B cell (primary cell): ENCODE data around the gene PDS5A. TPM values are rescaled to one million over a fixed set of nuclear protein-coding genes. Genes with fewer than 3 reads are reported as not detected.

Source experiments
- ATAC-seq: fragments of 200-7000 bp; cut with Tn5 transposase; one replicate; pipeline ENCODE4 v1.10.0; 2021; ENCODE audit warnings: low read depth, mild to moderate bottlenecking, moderate number of reproducible peaks, moderate library complexity
- CTCF ChIA-PET: fragments of 350-600 bp; sonication (Branson Sonifier 250); formaldehyde crosslinking; loops from one replicate; lab custom pipeline; 2021; ENCODE audit warnings: antibody characterized with exemption, inconsistent platforms; lab: Charles Lee
- POLR2A ChIA-PET: fragments of 350-600 bp; sonication (Branson Sonifier 250); formaldehyde crosslinking; loops from one replicate; lab custom pipeline; 2021; ENCODE audit warnings: antibody characterized with exemption; lab: Charles Lee
- DNase-seq: peaks from one replicate; pipeline ENCODE4 v3.0.0; 2013
- H2AFZ ChIP-seq: 2 replicates; pipeline ENCODE4 v1.6.1; 2012; ENCODE audit warnings: mild to moderate bottlenecking, low read depth, low read length; ENCODE audit not compliant: insufficient read depth, poor library complexity, severe bottlenecking
- H3K27ac ChIP-seq, 2 donors: 1 replicate in 1 of 2; 2 replicates in 1 of 2; pipeline ENCODE4 v1.5.1; 2012 to 2013; ENCODE audit warnings: low read length in 2 of 2, mild to moderate bottlenecking in 2 of 2, moderate library complexity in 1 of 2
- H3K27me3 ChIP-seq, 4 experiments: fragments of 200-600 bp in 1 of 4; sonication (generic) in 1 of 4; replicated peaks in 1 of 4; 1 replicate in 2 of 4; 2 replicates in 2 of 4; pipeline versions ENCODE4 v1.6.1 to v1.7.0; 2013 to 2016; ENCODE audit warnings: low read length in 3 of 4, mild to moderate bottlenecking in 2 of 4, mixed read lengths in 1 of 4, moderate library complexity in 1 of 4; ENCODE audit not compliant: insufficient read depth in 4 of 4, control insufficient read depth in 3 of 4; ENCODE audit errors: control extremely low read depth in 1 of 4
- H3K36me3 ChIP-seq, 2 experiments: replicated peaks in 1 of 2; 1 replicate in 1 of 2; 2 replicates in 1 of 2; pipeline versions ENCODE4 v1.6.1 to v1.7.1; 2013; ENCODE audit warnings: low read length in 1 of 2; ENCODE audit not compliant: insufficient read depth in 2 of 2, control insufficient read depth in 1 of 2; ENCODE audit errors: control extremely low read depth in 1 of 2, extremely low read depth in 1 of 2
- H3K4me1 ChIP-seq, 2 donors: fragments of 200-600 bp in 1 of 2; sonication (generic) in 1 of 2; 1 replicate in 1 of 2; 2 replicates in 1 of 2; pipeline versions ENCODE4 v1.5.1 to v1.6.1; 2013 to 2017; ENCODE audit warnings: low read length in 2 of 2; ENCODE audit not compliant: control insufficient read depth in 2 of 2, insufficient read depth in 2 of 2
- H3K4me2 ChIP-seq: replicated peaks from 2 replicates; pipeline ENCODE3; 2012; ENCODE audit warnings: mild to moderate bottlenecking, low read depth, low read length; ENCODE audit not compliant: poor library complexity, severe bottlenecking
- H3K4me3 ChIP-seq, 5 experiments: fragments of 200-600 bp in 1 of 5; sonication (generic) in 1 of 5; 1 replicate in 3 of 5; 2 replicates in 2 of 5; pipeline versions ENCODE4 v1.5.1 to v1.7.0; 2011 to 2016; ENCODE audit warnings: low read length in 4 of 5, mild to moderate bottlenecking in 4 of 5, low read depth in 2 of 5, control low read depth in 1 of 5, moderate library complexity in 1 of 5; ENCODE audit not compliant: insufficient read depth in 1 of 5; ENCODE audit errors: control extremely low read depth in 1 of 5, extremely low read depth in 1 of 5
- H3K79me2 ChIP-seq: fragments of 200-600 bp; sonication (generic); one replicate; pipeline ENCODE4 v1.6.0; 2016; ENCODE audit warnings: low read length; ENCODE audit not compliant: control insufficient read depth, insufficient read depth
- H3K9ac ChIP-seq: fragments of 200-600 bp; sonication (generic); 2 replicates; pipeline ENCODE4 v1.6.1; 2017; ENCODE audit warnings: mild to moderate bottlenecking, low read length, moderate library complexity
- H3K9me3 ChIP-seq, 3 donors: one replicate each; pipeline versions ENCODE4 v1.6.1 to v1.7.1; 2013; ENCODE audit warnings: low read length in 2 of 3; ENCODE audit not compliant: control insufficient read depth in 2 of 3, insufficient read depth in 1 of 3; ENCODE audit errors: control extremely low read depth in 1 of 3
- H4K20me1 ChIP-seq: 2 replicates; pipeline ENCODE4 v1.6.0; 2012; ENCODE audit warnings: mild to moderate bottlenecking, low read length; ENCODE audit not compliant: insufficient read depth, control insufficient read depth, poor library complexity, severe bottlenecking
- H3K27ac Mint-ChIP-seq: one replicate; pipeline ENCODE4 v1.8.0; 2021; ENCODE audit warnings: mixed read lengths
- H3K27me3 Mint-ChIP-seq: one replicate; pipeline ENCODE4 v1.8.0; 2021; ENCODE audit warnings: mixed read lengths
- H3K4me1 Mint-ChIP-seq: one replicate; pipeline ENCODE4 v1.8.0; 2021; ENCODE audit warnings: mixed read lengths
- H3K4me3 Mint-ChIP-seq: one replicate; pipeline ENCODE4 v1.8.0; 2021; ENCODE audit warnings: mixed read lengths
- H3K9me3 Mint-ChIP-seq: one replicate; pipeline ENCODE4 v1.8.0; 2022; ENCODE audit warnings: mixed read lengths; ENCODE audit not compliant: insufficient read depth
- EZH2 ChIP-seq: IDR thresholded peaks from 2 replicates; pipeline ENCODE4 v1.6.1; 2012; ENCODE audit warnings: borderline replicate concordance, low read depth, mild to moderate bottlenecking, moderate library complexity, low read length; ENCODE audit not compliant: insufficient read depth, poor library complexity, severe bottlenecking
- WGBS: methylation state at CpG from one replicate; pipeline ENCODE4 v1.1.5; 2013; ENCODE audit warnings: missing lambda C conversion rate; ENCODE audit not compliant: insufficient coverage; 5-methylcytosine and 5-hydroxymethylcytosine counted together
- intact Hi-C: fragments of 100-400 bp; cut with micrococcal nuclease; formaldehyde crosslinking; loops from one replicate; pipeline ENCODE4 v1.10.0; 2022
- polyA plus RNA-seq: library from polyadenylated mRNA; depleted of rRNA; stranded (reverse); fragments of >200 nt; gene quantifications from 2 replicates; pipeline ENCODE4 v1.2.3, GENCODE V29; 2012
- total RNA-seq, 2 donors: library from RNA; stranded (reverse); fragments of 120-200 nt in 1 of 2; gene quantifications; 1 replicate in 1 of 2; 2 replicates in 1 of 2; pipeline versions ENCODE4 v1.2.3 to v1.2.4, GENCODE V29; 2013 to 2022
- TF ChIP-seq, protein P1 (sequence below): fragments of 200-600 bp; IDR thresholded peaks from one replicate; pipeline ENCODE4 v1.8.0; 2022; ENCODE audit warnings: antibody characterized with exemption, mild to moderate bottlenecking

PDS5A gene
- total and polyA plus RNA-seq, 2 donors (not counting 1 experiment from before 2014, with no cell fraction given) = 19.4 to 111 TPM

DNA sequence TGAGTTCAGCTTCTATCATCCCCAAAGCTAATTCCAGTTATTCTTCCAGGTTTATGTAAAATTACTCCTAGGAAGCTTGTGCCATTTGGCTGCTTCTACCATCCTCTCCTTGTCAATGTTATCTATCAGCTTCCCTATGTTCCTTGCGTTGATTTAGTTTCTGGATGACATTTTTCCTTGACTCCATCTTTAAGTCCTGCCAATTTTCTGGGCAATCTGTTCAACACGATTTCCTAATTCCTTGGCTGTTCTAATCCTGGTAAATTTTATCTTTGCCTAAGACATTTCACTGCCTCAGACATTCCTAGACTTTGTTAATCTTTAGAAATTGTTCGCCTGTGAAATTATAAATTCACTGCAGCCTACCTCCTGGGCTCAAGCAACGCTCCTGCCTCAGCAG, 125.1 kb downstream of the PDS5A start:
- H3K4me2 ChIP-seq = no peak overlapping the region
- intact Hi-C loops = no loop called here
- H3K27me3 ChIP-seq = no peaks in the 10 kb centered on the region
- no peak overlapping the region for H3K4me3 ChIP-seq
- ChIA-PET POLR2A (no interaction called here), CTCF (interaction anchor here (0.6 kb wide), 1 partner anchor 434 kb away, joined by 3 read pairs; no protein-coding TSS in a partner anchor)
- no peak overlapping the region for H3K27ac ChIP-seq
- no peaks in the 10 kb centered on the region for H4K20me1 ChIP-seq
- 100% methylated on average over 1 of the region's 4 CpGs for WGBS
- no peak overlapping the region for H3K4me3 Mint-ChIP-seq
- TF ChIP-seq, protein P1, sequence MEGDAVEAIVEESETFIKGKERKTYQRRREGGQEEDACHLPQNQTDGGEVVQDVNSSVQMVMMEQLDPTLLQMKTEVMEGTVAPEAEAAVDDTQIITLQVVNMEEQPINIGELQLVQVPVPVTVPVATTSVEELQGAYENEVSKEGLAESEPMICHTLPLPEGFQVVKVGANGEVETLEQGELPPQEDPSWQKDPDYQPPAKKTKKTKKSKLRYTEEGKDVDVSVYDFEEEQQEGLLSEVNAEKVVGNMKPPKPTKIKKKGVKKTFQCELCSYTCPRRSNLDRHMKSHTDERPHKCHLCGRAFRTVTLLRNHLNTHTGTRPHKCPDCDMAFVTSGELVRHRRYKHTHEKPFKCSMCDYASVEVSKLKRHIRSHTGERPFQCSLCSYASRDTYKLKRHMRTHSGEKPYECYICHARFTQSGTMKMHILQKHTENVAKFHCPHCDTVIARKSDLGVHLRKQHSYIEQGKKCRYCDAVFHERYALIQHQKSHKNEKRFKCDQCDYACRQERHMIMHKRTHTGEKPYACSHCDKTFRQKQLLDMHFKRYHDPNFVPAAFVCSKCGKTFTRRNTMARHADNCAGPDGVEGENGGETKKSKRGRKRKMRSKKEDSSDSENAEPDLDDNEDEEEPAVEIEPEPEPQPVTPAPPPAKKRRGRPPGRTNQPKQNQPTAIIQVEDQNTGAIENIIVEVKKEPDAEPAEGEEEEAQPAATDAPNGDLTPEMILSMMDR = no peak
- DNase-seq (no peak), ATAC-seq (no peak)
- peaks cover 9% of the 10 kb centered on the region for H3K79me2 ChIP-seq
- H3K9me3 ChIP-seq = peaks cover 4 to 7% (median 7%) of the 10 kb centered on the region in 3 donors
- peaks cover 19 to 64% of the 10 kb centered on the region in 2 experiments for H3K36me3 ChIP-seq
- no peak overlapping the region for H2AFZ ChIP-seq
- peaks cover 5% of the 10 kb centered on the region for H3K9me3 Mint-ChIP-seq
- H3K27me3 Mint-ChIP-seq = no peaks in the 10 kb centered on the region
- no peaks in the 10 kb centered on the region for H3K4me1 ChIP-seq
- H3K27ac Mint-ChIP-seq = no peak overlapping the region
- no peak overlapping the region for H3K9ac ChIP-seq
- no peaks in the 10 kb centered on the region for H3K4me1 Mint-ChIP-seq

DNA sequence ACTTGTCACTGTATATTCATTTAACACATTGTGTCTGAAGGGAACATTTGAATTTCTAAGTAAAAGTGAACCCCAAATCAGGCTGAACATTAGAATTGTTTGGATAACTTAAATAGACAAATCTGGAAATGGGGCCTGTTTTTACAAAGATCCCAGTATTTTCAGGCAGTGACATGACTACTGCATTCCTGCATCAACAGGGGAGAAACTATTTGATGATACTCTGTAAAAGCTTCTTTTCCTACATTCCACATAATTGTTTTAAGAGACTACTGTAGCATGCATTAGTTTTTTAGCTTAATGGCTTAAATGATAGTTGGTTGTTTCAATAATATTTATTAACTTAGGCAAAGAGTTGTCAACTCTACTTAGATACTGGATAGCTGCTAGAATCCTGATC, 127.0 kb downstream of the PDS5A start:
- Mint-ChIP-seq H3K4me3 (no peak overlapping the region), H3K27ac (no peak overlapping the region), H3K9me3 (peaks cover 2% of the 10 kb centered on the region), H3K4me1 (no peaks in the 10 kb centered on the region), H3K27me3 (no peaks in the 10 kb centered on the region)
- Histone ChIP-seq H3K36me3 (peaks cover 18 to 56% of the 10 kb centered on the region in 2 experiments), H3K9ac (no peak overlapping the region), H2AFZ (no peak overlapping the region), H3K4me2 (no peak overlapping the region), H4K20me1 (no peaks in the 10 kb centered on the region), H3K4me3 (no peak overlapping the region), H3K27ac (no peak overlapping the region), H3K4me1 (no peaks in the 10 kb centered on the region), H3K79me2 (peaks cover 5% of the 10 kb centered on the region), H3K9me3 (peaks cover 0 to 2% (median under 1%) of the 10 kb centered on the region in 3 donors), H3K27me3 (no peaks in the 10 kb centered on the region)
- ChIA-PET POLR2A (no interaction called here), CTCF (no interaction called here)
- ATAC-seq (no peak), DNase-seq (no peak)
- TF ChIP-seq, protein P1 = no peak
- no peak for TF ChIP-seq EZH2
- intact Hi-C loops = no loop called here
